Peyer's patch (tissue), 4 donors: ENCODE results near the gene MRPL36. TPM values are rescaled to one million over a fixed set of nuclear protein-coding genes. Genes with fewer than 3 reads are reported as not detected.
"Not testable (repeated sequence)": the region's sequence is repeated elsewhere in the genome, so short reads cannot be mapped to it uniquely, and the experiment has no call there.

Experiments
- DNase-seq, 3 donors: peaks; one replicate each; pipeline ENCODE4 v3.0.0-alpha.2; 2017 to 2019
- H3K27ac ChIP-seq, 4 donors: fragments of 200-600 bp; sonication (generic); one replicate each; pipeline ENCODE4 v1.5.1; 2016 to 2019
- H3K27me3 ChIP-seq, 2 donors: fragments of 200-600 bp; sonication (generic); one replicate each; pipeline ENCODE4 v1.5.1; 2019
- H3K36me3 ChIP-seq, 3 donors: fragments of 200-600 bp; sonication (generic); one replicate each; pipeline ENCODE4 v1.5.1; 2016 to 2019
- H3K4me1 ChIP-seq, 4 donors: fragments of 200-600 bp; sonication (generic); one replicate each; pipeline ENCODE4 v1.5.1; 2016 to 2019
- H3K4me3 ChIP-seq, 4 donors: fragments of 200-600 bp; sonication (generic); 1 replicate in 3 of 4; 2 replicates in 1 of 4; pipeline ENCODE4 v1.5.1; 2016 to 2019; ENCODE audit warnings: mild to moderate bottlenecking in 1 of 4
- H3K9me3 ChIP-seq, 4 donors: fragments of 200-600 bp; sonication (generic); one replicate each; pipeline ENCODE4 v1.5.1; 2016 to 2019; ENCODE audit warnings: mild to moderate bottlenecking in 1 of 4
- CTCF ChIP-seq, 6 experiments: fragments of 450-650 bp in 4 of 6; fragments of 200-600 bp in 2 of 6; sonication (generic) in 1 of 6; IDR thresholded peaks; one replicate each; pipeline ENCODE4 v1.5.1; 2017 to 2019; ENCODE audit warnings: antibody characterized with exemption in 6 of 6, mild to moderate bottlenecking in 3 of 6, moderate library complexity in 1 of 6
- POLR2A ChIP-seq, 2 donors: fragments of 450-650 bp; IDR thresholded peaks; one replicate each; pipeline ENCODE4 v1.5.1; 2017; ENCODE audit warnings: antibody characterized with exemption in 2 of 2, mild to moderate bottlenecking in 2 of 2, moderate library complexity in 2 of 2
- total RNA-seq, 4 donors: library from RNA; depleted of rRNA; stranded (reverse); fragments of >200 nt; gene quantifications; one replicate each; pipeline ENCODE4 v1.1.0, GENCODE V29; 2016

The MRPL36 gene
- total RNA-seq, 4 donors from 2014 or later = 21.9 to 23.9 (median 23.3) TPM

GRCh38 chr5:1799110-1799601, 481 bp downstream of the MRPL36 start:
- peaks cover 0 to 24% (median 3%) of the 10 kb centered on the region in 4 donors for H3K4me1 ChIP-seq
- H3K36me3 ChIP-seq = peaks cover 0 to 35% (median 0%) of the 10 kb centered on the region in 3 donors
- peak overlapping the region; percentile 77 to 89 (median 86) for H3K27ac ChIP-seq
- DNase-seq = peak in 1 of 3 donors; percentile 20
- no peaks in the 10 kb centered on the region for H3K27me3 ChIP-seq
- H3K9me3 ChIP-seq = no peaks in the 10 kb centered on the region
- peak overlapping the region; percentile 82 to 94 (median 87) for H3K4me3 ChIP-seq
- no peak for TF ChIP-seq POLR2A (IDR thresholded peaks at IDR 0.05)
- no peak for TF ChIP-seq CTCF (IDR thresholded peaks at IDR 0.05)

GRCh38 chr5:1798589-1798988, 1.0 kb downstream of the MRPL36 start:
- Histone ChIP-seq H3K27ac (peak overlapping the region in 1 of 4 donors; percentile 89), H3K4me3 (peak overlapping the region in 3 of 4 donors; percentile 82 to 94 (median 85)), H3K4me1 (peaks cover 0 to 24% (median 3%) of the 10 kb centered on the region in 4 donors), H3K36me3 (peaks cover 0 to 29% (median 0%) of the 10 kb centered on the region in 3 donors)
- DNase-seq = peak in 1 of 3 donors; percentile 43
- H3K9me3 ChIP-seq, H3K27me3 ChIP-seq: not testable (repeated sequence)

GRCh38 chr5:1797855-1798254, 1.8 kb downstream of the MRPL36 start:
- Histone ChIP-seq H3K27me3 (no peaks in the 10 kb centered on the region), H3K27ac (no peak overlapping the region), H3K9me3 (no peaks in the 10 kb centered on the region), H3K4me3 (no peak overlapping the region), H3K36me3 (peaks cover 0 to 22% (median 0%) of the 10 kb centered on the region in 3 donors), H3K4me1 (peaks cover 0 to 24% (median 5%) of the 10 kb centered on the region in 4 donors)
- TF ChIP-seq POLR2A (IDR thresholded peaks at IDR 0.05) (no peak), CTCF (IDR thresholded peaks at IDR 0.05) (no peak)
- peak in 1 of 3 donors; percentile 38 for DNase-seq

- Histone ChIP-seq H3K27ac (no peak overlapping the region), H3K27me3 (no peaks in the 10 kb centered on the region), H3K4me3 (no peak overlapping the region), H3K36me3 (peaks cover 0 to 19% (median 0%) of the 10 kb centered on the region in 3 donors), H3K4me1 (peaks cover 0 to 22% (median 7%) of the 10 kb centered on the region in 4 donors), H3K9me3 (no peaks in the 10 kb centered on the region)
- no peak for TF ChIP-seq POLR2A (IDR thresholded peaks at IDR 0.05)
- TF ChIP-seq CTCF (IDR thresholded peaks at IDR 0.05) = no peak
- no peak for DNase-seq
These were observed 2.4 kb downstream of the MRPL36 start for GRCh38 chr5:1797103-1797800.

GRCh38 chr5:1796371-1797102, 3.1 kb downstream of the MRPL36 start:
- no peaks in the 10 kb centered on the region for H3K9me3 ChIP-seq
- no peak overlapping the region for H3K27ac ChIP-seq
- H3K27me3 ChIP-seq = no peaks in the 10 kb centered on the region
- peaks cover 0 to 19% (median 0%) of the 10 kb centered on the region in 3 donors for H3K36me3 ChIP-seq
- TF ChIP-seq CTCF (IDR thresholded peaks at IDR 0.05) (no peak), POLR2A (IDR thresholded peaks at IDR 0.05) (no peak)
- peak in 1 of 3 donors; percentile 42 for DNase-seq
- H3K4me3 ChIP-seq = no peak overlapping the region
- peaks cover 0 to 17% (median 7%) of the 10 kb centered on the region in 4 donors for H3K4me1 ChIP-seq

GRCh38 chr5:1795931-1796330, 3.7 kb downstream of the MRPL36 start:
- H3K9me3 ChIP-seq = no peaks in the 10 kb centered on the region
- peaks cover 0 to 17% (median 7%) of the 10 kb centered on the region in 4 donors for H3K4me1 ChIP-seq
- peaks cover 0 to 19% (median 0%) of the 10 kb centered on the region in 3 donors for H3K36me3 ChIP-seq
- H3K27me3 ChIP-seq = no peaks in the 10 kb centered on the region
- TF ChIP-seq CTCF (IDR thresholded peaks at IDR 0.05) (no peak), POLR2A (IDR thresholded peaks at IDR 0.05) (no peak)
- H3K4me3 ChIP-seq = no peak overlapping the region
- H3K27ac ChIP-seq = no peak overlapping the region
- peak in 1 of 3 donors; percentile 29 for DNase-seq
